Kidney (tissue), 14 donors: ENCODE data around the gene HNRNPCL1. TPM values are rescaled to one million over a fixed set of nuclear protein-coding genes. Genes with fewer than 3 reads are reported as not detected.

Experiments
- DNase-seq, 5 donors: peaks; one replicate each; pipeline ENCODE4 v3.0.0-alpha.2; 2013 to 2020
- FAIRE-seq: peaks from 2 replicates; lab custom pipeline; 2012; peaks lifted over from hg19 to GRCh38; lab: Jason Lieb, UNC
- H3K27ac ChIP-seq, 2 donors: one replicate each; pipeline ENCODE4 v1.7.0; 2013; ENCODE audit warnings: low read depth in 2 of 2, low read length in 2 of 2, inconsistent platforms in 1 of 2
- H3K27me3 ChIP-seq: one replicate; pipeline ENCODE4 v1.7.1; 2013; ENCODE audit warnings: low read length, inconsistent platforms; ENCODE audit not compliant: control insufficient read depth, insufficient read depth
- H3K36me3 ChIP-seq, 3 donors: one replicate each; pipeline versions ENCODE4 v1.7.0 to v1.7.1; 2013; ENCODE audit warnings: low read length in 3 of 3, control low read depth in 1 of 3, inconsistent platforms in 1 of 3; ENCODE audit not compliant: insufficient read depth in 3 of 3, control insufficient read depth in 2 of 3
- H3K4me1 ChIP-seq, 3 donors: one replicate each; pipeline versions ENCODE4 v1.7.0 to v1.7.1; 2013; ENCODE audit warnings: low read length in 3 of 3, inconsistent platforms in 1 of 3, low read depth in 1 of 3; ENCODE audit not compliant: control insufficient read depth in 2 of 3, insufficient read depth in 2 of 3
- H3K4me3 ChIP-seq, 3 donors: one replicate each; pipeline versions ENCODE4 v1.7.0 to v1.8.1; 2013; ENCODE audit warnings: low read length in 3 of 3, control low read depth in 1 of 3, inconsistent platforms in 1 of 3
- H3K9ac ChIP-seq, 3 donors: one replicate each; pipeline versions ENCODE4 v1.7.0 to v1.7.1; 2013; ENCODE audit warnings: low read length in 3 of 3, control low read depth in 1 of 3, inconsistent platforms in 1 of 3
- H3K9me3 ChIP-seq, 3 donors: one replicate each; pipeline versions ENCODE4 v1.7.0 to v1.7.1; 2013; ENCODE audit warnings: low read length in 3 of 3, control low read depth in 1 of 3, inconsistent platforms in 1 of 3; ENCODE audit not compliant: control insufficient read depth in 2 of 3, insufficient read depth in 1 of 3
- intact Hi-C: fragments of 100-400 bp; cut with DNase I; formaldehyde crosslinking; loops from one replicate; pipeline ENCODE4 v1.11.1; 2022
- polyA plus RNA-seq: library from polyadenylated mRNA; stranded (reverse); fragments of 350-450 nt; fragmentation: Illumina TruSeq; extraction: RNeasy Lipid Tissue Mini Kit (QIAGEN cat#74804); gene quantifications from one replicate; pipeline ENCODE4 v1.2.3, GENCODE V29; 2014; ENCODE audit warnings: low read depth, low replicate concordance; ENCODE audit not compliant: insufficient read depth
- total RNA-seq: library from RNA; stranded (reverse); fragmentation: NEBNext Ultra II Directional; extraction: Animal tissue kit (Norgen Biotek cat#: 25700); gene quantifications from one replicate; pipeline ENCODE4 v1.2.1, GENCODE V29; 2021
- TF ChIP-seq, protein P1 (sequence below): IDR thresholded peaks from 3 replicates; pipeline ENCODE4 v1.5.1; 2012; ENCODE audit warnings: mild to moderate bottlenecking, moderate library complexity, borderline replicate concordance; ENCODE audit not compliant: insufficient read depth; ENCODE audit errors: extremely low read depth
- donor health status: control.
- donor health status: control.
- donor health status: control.
- donor health status: control.
- donor health status: control.
- donor health status: DM: yes; HTN: yes; CAD: no.
- donor health status: Normal renal cell carcinoma (clear cell type).

The HNRNPCL1 gene
- total and polyA plus RNA-seq, 2 donors from 2014 or later = not detected

DNA sequence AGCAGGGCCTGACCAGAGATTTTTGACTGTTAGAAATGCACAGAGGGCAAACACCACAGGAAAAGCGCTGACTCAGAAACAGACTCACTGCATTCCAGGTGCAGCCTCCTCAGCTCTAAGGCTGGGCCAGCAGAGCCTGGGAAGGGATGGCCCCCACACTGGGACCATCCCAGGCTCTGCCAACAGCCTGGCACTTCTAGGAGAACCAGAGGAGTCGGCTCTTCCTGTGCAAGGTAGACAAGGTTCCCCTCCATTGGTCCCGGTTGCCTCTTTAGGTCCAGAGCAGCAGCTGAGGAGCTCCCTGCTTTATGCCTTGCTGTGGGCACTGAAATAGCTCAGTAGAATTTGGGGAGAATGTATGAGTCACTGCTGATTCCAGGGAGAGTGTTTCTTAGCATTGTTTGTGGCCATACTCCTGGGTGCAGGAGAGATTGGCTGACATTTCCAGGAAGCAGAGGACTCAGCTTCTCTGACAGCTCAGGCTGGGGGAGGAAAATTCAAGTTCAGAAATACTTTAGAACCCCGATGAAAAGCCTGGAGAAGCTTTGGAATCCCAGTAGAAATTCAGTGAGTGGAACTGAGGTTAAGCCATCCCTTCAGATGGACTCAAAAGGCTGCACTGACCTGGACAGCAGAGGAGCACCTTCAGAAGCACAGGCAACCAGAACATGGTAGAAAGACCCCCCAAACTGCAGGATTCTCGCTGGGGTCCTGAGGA is 37.7 kb downstream of the HNRNPCL1 start:
- no peak for DNase-seq
- TF ChIP-seq, protein P1, sequence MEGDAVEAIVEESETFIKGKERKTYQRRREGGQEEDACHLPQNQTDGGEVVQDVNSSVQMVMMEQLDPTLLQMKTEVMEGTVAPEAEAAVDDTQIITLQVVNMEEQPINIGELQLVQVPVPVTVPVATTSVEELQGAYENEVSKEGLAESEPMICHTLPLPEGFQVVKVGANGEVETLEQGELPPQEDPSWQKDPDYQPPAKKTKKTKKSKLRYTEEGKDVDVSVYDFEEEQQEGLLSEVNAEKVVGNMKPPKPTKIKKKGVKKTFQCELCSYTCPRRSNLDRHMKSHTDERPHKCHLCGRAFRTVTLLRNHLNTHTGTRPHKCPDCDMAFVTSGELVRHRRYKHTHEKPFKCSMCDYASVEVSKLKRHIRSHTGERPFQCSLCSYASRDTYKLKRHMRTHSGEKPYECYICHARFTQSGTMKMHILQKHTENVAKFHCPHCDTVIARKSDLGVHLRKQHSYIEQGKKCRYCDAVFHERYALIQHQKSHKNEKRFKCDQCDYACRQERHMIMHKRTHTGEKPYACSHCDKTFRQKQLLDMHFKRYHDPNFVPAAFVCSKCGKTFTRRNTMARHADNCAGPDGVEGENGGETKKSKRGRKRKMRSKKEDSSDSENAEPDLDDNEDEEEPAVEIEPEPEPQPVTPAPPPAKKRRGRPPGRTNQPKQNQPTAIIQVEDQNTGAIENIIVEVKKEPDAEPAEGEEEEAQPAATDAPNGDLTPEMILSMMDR = no peak
- H3K4me1 ChIP-seq = no peaks in the 10 kb centered on the region
- H3K4me3 ChIP-seq = no peak overlapping the region
- H3K9me3 ChIP-seq = no peaks in the 10 kb centered on the region
- no peaks in the 10 kb centered on the region for H3K36me3 ChIP-seq
- no peak overlapping the region for H3K9ac ChIP-seq
- H3K27ac ChIP-seq = no peak overlapping the region
- intact Hi-C loops = no loop called here
- H3K27me3 ChIP-seq = no peaks in the 10 kb centered on the region
- no peak for FAIRE-seq

DNA sequence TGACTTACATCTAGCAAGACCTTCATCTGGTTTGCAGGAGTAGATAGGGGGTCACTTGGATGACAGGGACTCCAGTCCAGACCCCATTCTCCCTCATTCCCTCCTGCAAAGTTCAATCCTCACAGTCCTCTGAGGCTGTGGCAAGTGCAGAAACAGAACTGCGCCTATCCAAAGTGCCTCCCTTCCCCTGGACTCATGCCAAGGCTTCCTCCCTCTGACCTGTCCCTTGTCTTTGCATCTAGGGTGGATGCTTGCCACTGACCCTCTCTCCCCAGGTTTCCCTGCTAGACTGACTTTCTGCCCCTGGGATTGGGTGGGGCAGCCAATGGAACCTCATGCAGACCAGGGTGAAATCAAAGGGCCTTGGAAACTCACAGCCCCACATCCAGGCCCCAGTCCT is 38.6 kb downstream of the HNRNPCL1 start:
- Histone ChIP-seq H3K4me3 (no peak overlapping the region), H3K27ac (no peak overlapping the region), H3K9me3 (no peaks in the 10 kb centered on the region), H3K4me1 (no peaks in the 10 kb centered on the region), H3K9ac (no peak overlapping the region), H3K36me3 (no peaks in the 10 kb centered on the region), H3K27me3 (no peaks in the 10 kb centered on the region)
- TF ChIP-seq, protein P1 = no peak
- intact Hi-C loops = no loop called here
- DNase-seq = no peak
- no peak for FAIRE-seq

DNA sequence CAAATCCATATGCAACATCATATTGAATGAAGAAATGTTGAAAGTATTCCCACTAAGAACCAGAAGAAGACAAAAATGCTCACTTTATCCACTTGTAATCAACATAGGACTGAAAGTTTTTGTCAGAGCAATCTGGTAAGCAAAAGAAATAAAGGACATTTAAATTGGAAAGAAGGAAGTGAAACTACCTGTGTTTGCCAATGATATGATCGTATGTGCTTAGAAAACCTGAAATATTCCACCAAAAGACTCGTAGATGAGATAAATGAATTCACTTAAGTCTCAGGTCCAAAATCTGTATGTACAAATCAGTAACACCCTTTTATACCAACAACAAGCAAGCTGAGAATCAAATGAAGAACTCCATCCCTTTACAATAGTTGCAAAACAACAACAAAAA is 48.8 kb downstream of the HNRNPCL1 start:
- TF ChIP-seq, protein P1 = no peak
- Histone ChIP-seq H3K27ac (no peak overlapping the region), H3K4me3 (no peak overlapping the region), H3K4me1 (no peaks in the 10 kb centered on the region), H3K9me3 (no peaks in the 10 kb centered on the region), H3K36me3 (no peaks in the 10 kb centered on the region), H3K9ac (no peak overlapping the region), H3K27me3 (no peaks in the 10 kb centered on the region)
- intact Hi-C loops = no loop called here
- DNase-seq (no peak), FAIRE-seq (no peak)
